Stimulated activated CD4-positive, alpha-beta T cell treated with anti-CD3 and anti-CD28 coated beads, Interleukin-4, amount 100 ng/mL, for 24 hours (primary cell): Measurements from ENCODE around the gene CAPN1.

Experiments
- DNase-seq: peaks from one replicate; pipeline ENCODE4 v3.0.0-alpha.2; 2020

The CAPN1 gene

DNA sequence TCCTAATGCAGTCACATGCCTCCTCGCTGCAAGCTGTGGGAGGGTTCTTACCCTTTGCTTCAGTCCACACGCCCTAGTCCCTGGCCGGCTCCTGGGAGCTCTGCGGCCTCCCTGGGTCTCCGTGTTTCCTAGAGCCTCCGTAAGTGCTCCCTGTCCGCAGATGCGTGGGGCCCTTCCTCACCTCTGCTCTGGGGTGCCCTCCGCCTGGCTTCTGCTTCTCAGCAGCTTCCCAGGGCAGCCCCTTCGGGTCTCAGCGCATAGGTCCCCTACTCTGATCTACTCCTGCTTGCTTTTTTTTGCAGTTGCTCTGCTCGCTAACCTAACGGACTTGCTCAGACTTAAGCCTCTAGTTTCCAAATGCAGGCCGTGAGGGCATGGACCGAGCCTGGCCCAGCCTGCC, 22.4 kb downstream of the CAPN1 start:
- no peak for DNase-seq

DNA sequence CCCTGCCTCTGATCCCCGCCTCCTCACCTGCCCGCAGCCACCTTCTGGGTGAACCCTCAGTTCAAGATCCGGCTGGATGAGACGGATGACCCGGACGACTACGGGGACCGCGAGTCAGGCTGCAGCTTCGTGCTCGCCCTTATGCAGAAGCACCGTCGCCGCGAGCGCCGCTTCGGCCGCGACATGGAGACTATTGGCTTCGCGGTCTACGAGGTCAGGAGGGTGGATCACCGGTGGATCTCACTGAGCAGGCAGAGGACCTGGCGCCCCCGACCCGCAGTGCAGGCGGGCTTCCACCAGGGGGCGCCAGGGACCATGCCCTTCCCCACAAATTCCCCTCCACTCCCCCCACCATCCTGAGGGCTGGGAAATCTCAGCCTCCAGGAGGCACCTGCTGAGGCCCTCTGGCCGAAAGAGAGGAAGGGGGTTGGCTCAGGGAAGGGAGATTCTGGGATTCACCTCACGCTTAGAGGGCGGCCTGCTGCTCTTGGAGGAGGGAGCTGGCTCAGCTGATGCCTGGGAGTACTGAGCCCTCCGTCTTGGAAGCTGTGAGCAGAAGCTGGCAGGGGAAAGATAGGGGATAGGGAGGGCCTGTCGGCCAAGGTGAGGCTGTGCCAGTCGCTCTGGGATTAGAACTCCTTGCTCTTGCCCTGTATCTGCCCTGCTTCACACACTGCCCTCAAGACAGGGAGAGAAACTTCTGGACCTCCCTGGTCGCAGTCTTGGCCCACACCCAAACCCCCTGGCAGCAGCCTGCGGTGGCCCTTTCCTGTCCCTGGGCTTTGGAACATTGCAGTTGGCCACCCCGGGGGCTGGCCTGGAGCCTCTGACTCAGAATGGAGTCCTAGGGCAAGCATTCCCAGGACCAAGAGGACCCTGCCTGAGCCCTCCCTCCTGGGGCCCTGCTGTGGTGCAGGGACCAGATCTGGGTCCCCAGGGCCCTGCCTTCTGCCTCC, 23.2 kb downstream of the CAPN1 start:
- DNase-seq, result peak; percentile 47

DNA sequence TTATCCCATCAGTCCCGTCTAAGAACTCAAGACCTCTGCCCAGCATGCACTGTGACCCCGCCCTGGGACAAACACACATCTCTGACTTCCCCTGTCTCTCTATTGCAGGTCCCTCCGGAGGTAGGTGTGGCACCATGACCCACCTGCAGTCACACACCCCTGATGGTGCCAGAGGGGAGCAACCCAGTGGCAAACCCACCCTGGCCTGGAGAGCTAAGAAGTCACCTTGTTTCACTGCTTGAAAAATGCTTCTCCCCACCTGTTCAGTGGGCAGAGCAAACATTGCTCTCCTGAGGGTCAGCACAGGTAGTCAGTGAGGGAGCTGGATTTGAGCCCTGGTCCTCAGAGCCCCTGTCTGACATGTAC, 23.9 kb downstream of the CAPN1 start:
- DNase-seq, result no peak

DNA sequence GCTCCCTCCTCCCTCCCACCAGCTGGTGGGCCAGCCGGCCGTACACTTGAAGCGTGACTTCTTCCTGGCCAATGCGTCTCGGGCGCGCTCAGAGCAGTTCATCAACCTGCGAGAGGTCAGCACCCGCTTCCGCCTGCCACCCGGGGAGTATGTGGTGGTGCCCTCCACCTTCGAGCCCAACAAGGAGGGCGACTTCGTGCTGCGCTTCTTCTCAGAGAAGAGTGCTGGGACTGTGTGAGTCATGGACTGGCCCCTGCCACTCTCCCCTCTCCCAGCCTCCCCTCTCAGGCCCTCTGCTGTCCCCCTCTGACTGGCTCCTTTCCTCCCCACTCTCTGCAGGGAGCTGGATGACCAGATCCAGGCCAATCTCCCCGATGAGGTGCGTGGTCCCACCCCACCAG, 24.7 kb downstream of the CAPN1 start:
- DNase-seq, result no peak

DNA sequence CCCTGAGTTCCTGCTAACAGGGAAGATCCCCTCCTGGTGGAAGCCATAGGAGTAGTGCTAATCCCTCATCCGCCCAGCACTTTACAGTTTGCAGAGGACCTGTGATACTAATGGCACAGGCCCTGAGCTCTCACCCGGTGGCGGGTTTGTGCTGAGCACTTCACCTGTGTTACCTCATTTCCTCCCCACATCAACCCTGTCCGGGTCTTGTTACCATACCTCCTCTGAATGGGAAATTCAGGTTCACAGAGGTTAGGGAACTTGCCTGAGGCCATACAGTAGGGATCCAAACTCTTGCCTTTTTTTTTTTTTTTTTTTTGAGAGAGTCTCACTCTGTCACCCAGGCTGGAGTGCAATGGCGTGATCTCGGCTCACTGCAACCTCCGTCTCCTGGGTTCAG, 25.2 kb downstream of the CAPN1 start:
- DNase-seq, result no peak

DNA sequence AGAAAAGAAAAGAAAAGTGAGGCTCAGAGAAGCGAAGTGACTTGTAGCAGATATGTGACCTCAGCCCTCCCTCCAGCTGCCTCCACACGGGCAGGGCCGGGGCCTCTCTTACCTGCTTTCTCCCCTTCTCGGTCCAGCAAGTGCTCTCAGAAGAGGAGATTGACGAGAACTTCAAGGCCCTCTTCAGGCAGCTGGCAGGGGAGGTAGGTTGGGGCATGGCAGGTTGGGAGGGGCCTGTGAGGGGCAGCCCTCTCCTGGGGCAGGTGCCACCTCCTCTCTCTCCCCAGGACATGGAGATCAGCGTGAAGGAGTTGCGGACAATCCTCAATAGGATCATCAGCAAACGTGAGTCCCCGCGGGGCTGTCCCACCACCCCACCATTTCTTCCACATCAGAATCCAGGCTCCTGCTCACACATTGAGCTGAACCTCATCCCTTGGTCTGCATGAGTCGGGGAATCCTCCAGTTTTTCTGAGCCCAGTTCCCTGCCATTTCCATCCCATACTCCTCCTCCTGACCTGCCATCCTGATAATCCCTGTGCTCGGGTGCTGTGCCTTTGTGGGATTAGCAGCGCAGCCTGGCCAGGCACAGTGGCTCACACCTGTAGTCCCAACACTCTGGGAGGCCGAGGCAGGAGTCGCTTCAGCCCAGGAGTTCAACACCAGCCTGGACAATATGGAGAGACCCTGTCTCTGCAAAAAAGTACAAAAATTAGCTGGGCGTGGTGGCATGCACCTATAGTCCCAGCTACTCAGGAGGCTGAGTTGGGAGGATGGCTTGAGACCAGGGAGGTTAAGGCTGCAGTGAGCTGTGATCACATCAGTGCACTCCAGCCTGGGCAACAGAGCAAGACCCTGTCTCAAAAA, 26.4 kb downstream of the CAPN1 start:
- no peak for DNase-seq

DNA sequence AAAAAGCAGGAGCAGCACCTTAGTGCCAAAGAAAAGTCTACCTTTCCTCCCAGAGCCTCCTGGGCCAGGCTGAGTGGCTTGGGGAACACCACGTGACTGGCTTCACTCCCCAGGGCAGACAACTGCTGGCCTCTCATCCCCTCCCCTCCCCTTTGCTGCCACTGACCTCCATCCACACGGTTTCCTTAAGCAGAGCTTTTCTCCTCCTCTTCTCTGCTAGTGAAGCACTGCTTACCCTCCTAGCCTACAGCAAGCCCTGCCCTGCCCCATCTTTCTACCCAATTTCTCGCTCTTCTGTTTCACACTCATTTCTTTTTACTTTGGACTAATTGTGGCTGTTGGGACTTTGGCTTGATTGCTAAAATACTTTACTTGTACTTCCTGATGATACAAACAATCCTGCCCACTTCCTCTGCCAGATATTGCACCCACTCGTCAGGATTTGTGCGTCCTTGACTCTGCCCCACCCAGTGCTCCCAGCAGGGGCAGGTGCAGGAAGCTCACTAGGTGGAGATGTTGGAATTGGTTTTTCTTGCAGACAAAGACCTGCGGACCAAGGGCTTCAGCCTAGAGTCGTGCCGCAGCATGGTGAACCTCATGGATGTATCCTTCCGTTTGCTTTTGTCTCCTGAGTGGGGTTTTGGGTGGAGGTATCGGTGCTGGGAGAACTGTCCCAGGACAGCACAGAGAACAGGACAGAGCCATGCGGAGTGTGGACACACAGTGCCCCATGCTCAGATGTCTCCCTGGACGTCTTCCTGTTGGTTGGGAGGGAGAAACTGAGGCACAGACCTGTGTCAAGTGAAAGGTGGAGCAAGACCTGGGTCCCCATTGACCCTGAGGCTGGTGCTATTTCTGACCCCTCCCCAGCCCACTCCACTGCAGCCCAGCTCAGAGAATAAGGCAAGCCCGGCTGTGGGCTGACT, 27.3 kb downstream of the CAPN1 start:
- DNase-seq, result no peak

DNA sequence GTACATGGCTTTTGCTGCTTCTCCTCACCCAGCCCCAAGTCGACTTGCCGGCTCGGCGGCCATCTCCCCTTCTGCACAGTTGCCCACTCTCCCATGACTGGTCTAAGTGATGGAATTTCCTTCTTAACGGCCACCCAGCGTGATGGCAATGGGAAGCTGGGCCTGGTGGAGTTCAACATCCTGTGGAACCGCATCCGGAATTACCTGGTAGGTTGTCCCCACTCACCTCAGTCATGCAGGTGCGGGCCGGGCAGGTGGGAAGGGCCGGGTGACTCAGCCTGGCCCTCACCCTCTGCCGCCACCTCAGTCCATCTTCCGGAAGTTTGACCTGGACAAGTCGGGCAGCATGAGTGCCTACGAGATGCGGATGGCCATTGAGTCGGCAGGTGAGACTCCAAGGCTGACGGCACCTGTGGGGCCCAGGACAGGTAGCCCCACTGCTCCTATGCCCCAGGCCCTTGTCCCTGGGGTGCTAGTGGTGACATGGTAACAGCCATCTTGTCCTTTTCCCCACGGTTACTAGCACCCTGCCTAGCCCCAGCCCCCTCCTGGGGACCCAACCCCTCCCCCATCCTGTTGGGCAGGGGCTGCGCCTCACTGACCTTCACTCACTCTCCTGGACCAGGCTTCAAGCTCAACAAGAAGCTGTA, 28.1 kb downstream of the CAPN1 start:
- no peak for DNase-seq

DNA sequence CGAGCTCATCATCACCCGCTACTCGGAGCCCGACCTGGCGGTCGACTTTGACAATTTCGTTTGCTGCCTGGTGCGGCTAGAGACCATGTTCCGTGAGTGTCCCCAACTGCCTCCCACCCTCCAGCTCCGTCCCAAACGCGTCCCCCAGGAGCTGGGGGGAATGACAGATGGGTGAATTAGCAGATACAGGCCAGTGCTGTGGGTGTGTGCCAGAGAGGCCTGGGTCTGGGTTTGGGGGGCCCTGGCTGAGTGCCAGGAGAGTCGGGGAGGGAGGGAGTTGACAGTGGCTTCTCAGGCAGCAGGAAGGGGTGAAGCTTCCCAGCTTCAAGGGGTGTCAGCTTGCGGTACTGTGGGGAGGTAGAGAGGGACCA, 28.6 kb downstream of the CAPN1 start:
- DNase-seq, result no peak

DNA sequence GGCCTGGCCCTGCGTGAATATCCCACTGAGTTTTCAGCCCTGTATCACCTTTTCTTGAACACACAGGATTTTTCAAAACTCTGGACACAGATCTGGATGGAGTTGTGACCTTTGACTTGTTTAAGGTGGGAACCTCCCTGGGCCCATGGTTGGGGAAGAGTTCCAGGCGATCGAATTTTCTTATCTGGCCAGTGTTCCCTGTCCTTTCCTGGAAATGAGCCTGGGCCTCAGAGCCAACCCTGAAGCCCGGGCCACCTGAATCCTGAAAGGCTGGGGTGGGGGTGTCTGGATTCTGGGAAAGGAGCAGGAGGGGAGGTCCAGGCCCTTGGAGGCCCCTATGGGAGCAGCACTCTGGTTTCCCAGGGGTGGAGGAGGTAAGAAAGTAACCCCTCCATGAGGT, 29.0 kb downstream of the CAPN1 start:
- DNase-seq, result no peak

DNA sequence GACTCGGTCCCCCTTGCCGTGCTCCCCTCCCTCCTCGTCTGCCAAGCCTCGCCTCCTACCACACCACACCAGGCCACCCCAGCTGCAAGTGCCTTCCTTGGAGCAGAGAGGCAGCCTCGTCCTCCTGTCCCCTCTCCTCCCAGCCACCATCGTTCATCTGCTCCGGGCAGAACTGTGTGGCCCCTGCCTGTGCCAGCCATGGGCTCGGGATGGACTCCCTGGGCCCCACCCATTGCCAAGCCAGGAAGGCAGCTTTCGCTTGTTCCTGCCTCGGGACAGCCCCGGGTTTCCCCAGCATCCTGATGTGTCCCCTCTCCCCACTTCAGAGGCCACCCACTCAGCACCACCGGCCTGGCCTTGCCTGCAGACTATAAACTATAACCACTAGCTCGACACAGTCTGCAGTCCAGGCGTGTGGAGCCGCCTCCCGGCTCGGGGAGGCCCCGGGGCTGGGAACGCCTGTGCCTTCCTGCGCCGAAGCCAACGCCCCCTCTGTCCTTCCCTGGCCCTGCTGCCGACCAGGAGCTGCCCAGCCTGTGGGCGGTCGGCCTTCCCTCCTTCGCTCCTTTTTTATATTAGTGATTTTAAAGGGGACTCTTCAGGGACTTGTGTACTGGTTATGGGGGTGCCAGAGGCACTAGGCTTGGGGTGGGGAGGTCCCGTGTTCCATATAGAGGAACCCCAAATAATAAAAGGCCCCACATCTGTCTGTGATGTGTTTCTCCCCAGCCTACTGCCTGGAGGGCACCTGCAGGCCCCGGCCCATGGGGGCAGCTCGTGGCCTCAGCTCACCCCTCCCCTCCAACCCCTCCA, 29.8 kb downstream of the CAPN1 start:
- DNase-seq, result no peak

DNA sequence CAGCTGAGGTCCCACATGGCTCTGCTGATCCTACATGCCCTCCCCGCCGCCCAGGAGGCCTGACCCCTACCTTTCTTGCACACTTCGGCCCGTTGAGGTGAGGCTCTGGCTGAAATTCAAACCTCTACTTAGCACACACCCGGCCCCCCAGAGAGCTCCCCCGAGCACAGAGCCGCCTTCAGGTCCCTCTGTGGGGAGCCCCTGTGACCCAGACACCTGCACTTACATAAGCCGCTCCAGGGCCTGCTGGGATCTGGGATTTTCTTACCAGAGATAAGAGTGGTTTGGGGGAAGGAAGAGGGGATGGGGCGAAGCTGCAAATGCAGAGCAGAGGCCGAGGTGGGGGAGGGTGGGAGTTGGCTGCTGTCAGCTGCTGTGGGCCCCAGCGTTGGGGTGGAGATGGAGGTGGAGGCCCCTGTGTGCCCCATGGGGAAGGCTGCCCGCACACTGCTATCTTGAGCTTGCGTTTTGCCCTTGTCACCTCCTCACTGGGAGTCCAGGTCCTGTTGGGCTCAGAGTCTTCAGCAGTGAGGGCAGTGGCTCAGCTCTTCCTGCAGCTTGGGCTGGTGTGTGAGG, 30.6 kb downstream of the CAPN1 start:
- no peak for DNase-seq

DNA sequence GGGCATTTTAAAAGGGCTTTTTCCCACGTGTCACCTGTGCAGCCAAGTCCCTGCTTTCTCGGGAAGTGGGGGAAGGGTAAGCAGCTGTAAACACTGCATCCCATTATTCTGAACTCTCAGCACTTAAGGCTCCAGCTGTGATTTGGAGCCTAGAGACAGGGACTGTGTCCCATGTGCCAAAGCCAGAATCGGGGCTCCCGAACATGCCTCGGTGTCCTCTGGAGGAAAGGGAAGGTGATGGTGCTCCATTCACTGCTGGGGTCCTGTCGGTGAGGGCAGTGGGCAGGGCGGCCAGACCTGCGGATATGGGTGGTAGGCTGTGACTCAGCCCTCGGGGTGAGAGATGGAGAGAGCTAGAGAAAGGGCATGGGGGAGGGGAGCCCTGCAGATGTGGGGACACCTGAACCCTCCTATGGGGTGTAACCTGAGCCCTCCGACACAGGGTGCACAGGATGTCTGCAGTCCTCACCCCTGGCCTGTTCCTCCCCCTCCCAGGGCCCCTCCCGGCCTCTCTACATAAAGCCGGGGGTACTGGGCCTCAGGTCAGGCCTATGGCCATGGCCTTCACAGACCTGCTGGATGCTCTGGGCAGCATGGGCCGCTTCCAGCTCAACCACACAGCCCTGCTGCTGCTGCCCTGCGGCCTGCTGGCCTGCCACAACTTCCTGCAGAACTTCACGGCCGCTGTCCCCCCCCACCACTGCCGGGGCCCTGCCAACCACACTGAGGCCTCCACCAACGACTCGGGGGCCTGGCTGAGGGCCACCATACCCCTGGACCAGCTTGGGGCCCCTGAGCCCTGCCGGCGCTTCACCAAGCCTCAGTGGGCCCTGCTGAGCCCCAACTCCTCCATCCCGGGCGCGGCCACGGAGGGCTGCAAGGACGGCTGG, 31.8 kb downstream of the CAPN1 start:
- no peak for DNase-seq

DNA sequence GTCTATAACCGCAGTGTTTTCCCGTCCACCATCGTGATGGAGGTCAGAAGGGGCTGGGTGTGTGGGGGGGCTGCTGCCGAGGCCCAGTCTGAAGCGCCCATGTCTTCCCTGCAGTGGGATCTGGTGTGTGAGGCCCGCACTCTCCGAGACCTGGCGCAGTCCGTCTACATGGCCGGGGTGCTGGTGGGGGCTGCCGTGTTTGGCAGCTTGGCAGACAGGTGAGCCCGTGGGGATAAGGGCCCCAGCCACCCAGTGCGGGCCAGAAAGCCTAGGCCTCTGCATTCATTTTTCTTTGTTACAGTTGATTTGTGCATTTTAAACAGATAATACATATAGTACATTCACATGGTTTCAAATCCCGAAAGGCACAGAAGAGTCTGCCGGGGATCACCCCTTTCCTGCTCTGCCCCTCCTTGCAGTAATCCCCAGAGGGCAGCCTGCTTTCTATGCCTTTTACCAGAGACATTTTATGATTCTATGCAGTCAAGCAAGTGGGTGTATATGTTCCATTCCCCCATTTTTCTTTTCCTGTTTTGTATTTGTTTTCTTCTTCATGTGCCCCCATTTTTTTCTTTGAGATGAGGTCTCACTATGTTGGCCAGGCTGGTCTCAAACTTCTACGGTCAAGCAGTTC, 32.6 kb downstream of the CAPN1 start:
- no peak for DNase-seq

DNA sequence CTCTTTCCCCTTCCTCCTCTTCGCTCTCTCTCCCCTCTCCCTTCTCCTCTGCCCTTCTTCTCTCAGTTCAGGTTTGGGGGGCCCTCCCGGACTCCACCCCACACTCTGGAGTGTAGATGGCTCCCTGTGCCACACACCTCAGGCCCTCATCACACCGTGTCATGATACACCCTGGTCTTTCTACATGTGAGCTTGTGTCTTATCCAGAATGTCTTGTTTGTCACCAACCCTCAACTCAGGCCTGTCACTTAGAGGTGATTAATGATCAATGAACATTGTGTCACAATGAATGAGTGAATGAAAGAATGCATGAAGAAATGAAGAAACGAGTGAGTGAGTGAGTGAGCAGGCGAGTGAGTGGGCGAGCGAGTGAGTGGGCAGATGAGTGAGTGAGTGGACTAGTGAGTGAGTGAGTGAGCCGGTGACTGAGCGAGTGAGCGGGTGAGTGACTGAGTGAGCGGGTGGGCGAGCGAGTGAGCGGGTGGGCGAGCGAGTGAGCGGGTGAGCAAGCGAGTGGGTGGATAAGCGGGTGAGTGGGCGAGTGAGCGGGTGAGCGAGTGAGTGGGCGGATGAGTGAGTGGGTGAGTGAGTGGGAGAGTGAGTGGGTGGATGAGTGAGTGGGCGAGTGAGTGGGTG, 33.8 kb downstream of the CAPN1 start:
- peak; percentile 40 for DNase-seq

DNA sequence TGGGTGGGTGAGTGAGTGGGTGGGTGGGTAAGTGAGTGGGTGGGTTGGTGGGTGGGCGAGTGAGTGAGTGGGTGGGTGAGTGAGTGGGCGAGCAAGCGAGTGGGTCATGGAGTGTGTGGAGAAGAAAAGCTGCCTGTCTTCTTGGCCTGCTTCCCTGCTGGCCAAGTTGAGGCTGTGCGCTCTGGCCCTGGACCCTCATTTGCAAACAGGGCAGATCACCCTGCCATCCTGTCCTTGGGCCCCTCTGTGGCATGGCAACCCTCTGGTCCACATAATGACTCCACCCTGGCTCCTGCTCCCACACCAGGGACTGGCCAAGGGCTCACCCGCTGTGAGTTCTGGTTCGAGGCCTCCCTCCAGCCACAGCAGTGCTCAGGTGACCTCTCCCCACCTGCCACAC, 35.1 kb downstream of the CAPN1 start:
- no peak for DNase-seq

DNA sequence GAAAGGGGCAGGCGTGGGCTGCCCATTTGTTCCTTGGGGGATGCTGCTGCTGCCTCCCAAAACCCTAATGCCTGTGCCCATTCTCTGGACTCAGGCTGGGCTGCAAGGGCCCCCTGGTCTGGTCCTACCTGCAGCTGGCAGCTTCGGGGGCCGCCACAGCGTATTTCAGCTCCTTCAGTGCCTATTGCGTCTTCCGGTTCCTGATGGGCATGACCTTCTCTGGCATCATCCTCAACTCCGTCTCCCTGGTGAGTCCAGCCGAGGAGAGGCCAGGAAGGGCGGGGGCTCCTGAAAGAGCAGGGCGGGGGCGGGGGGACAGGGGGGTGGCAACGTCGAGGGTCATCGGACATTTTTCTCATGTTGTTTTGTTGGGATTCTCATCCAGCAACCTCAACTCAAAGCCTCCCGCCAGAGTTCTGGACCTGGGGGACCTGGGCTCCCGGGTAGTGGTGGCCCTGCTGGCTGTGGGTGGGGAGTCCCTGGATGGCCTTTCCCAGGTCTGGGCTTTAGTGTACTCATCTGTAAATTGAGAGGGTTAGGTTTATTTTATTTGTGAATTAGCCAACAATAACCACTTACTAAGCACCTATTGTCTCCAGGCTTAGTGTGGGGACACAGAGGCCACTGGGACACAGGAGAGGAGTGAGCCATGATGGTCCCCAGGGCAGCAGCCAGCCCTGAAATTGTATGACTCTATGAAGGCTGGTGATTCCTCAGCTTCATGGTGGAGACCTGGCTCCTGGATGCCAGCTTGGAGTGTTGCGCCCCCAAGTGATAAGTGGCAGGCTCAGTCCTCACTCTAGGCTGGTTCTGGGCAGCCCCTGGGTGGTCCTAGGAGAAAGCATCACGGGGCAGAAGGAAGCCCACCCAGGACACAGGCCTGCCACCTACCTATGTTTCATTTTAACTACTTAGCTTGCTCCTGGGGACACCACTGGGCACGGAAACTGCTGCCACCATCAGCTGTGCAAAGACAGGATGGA, 36.0 kb downstream of the CAPN1 start:
- DNase-seq, result no peak

DNA sequence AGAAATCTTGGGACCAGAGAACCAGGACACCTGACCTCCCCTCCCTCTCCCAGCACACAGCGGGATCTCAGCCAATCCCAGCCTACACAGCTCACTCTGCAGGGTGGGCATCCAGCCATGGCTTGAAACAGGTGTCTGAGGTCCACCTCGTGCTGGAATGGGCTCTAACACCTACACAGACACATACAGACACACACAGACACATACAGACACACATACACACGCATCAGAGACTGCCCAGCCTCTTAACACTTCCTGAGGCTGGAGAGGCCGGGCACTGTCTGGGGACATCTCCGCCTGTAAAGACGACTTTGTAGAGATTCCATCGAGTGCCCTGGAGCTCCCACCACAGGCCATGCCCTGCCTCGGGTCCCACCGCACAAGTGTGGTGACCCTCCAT, 36.7 kb downstream of the CAPN1 start:
- no peak for DNase-seq
